Measurements from ENCODE around the gene IWS1.
"Not testable (repeated sequence)": the region's sequence is repeated elsewhere in the genome, so short reads cannot be mapped to it uniquely, and the experiment has no call there.

Gene IWS1

GRCh38 chr2:127545796-127546195, 19.5 kb upstream of the IWS1 start:
- peaks cover 11% of the 10 kb centered on the region for H3K27me3 Mint-ChIP-seq
- no peak for ATAC-seq
- no peaks in the 10 kb centered on the region for H3K9me3 Mint-ChIP-seq
- H3K27ac Mint-ChIP-seq: no peak overlapping the region
- no peak overlapping the region for H3K4me3 Mint-ChIP-seq
- no peaks in the 10 kb centered on the region for H3K36me3 Mint-ChIP-seq (ENCODE audit: low read depth)
- DNase-seq: no peak
- H3K4me1 Mint-ChIP-seq: no peaks in the 10 kb centered on the region

DNA sequence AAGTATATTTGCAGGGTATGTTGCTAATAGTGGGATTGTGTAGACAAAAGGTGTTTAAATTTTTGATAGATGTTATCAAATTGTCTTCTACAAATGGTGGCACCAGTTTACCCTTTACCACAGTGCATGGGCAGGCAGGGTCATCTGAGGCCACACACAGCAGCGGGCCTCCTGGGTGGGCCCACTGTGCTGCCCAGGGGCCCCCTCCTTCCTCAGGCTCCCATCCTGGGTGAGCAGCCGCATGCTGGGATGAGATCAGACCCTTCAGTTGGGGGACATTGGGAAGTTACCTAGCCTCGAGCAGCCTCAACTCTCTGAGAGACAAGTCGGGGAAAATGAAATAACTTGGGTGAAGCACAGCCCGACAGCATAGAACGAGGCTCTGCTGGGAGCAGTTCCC, 18.9 kb upstream of the IWS1 start:
- Mint-ChIP-seq H3K27ac (no peak overlapping the region), H3K4me1 (no peaks in the 10 kb centered on the region), H3K27me3 (peaks cover 11% of the 10 kb centered on the region), H3K4me3 (no peak overlapping the region), H3K36me3 (ENCODE audit: low read depth) (no peaks in the 10 kb centered on the region), H3K9me3 (no peaks in the 10 kb centered on the region)
- ATAC-seq (no peak), DNase-seq (no peak)

- H3K9me3 Mint-ChIP-seq; H3K4me1 Mint-ChIP-seq; H3K4me3 Mint-ChIP-seq; H3K27ac Mint-ChIP-seq; ATAC-seq; DNase-seq; H3K36me3 Mint-ChIP-seq (ENCODE audit: low read depth): not testable (repeated sequence)
- H3K27me3 Mint-ChIP-seq: peaks cover 11% of the 10 kb centered on the region
These were observed 16.8 kb upstream of the IWS1 start for GRCh38 chr2:127543013-127543501.

GRCh38 chr2:127542231-127542630, 15.9 kb upstream of the IWS1 start:
- ATAC-seq: no peak

GRCh38 chr2:127541809-127542208, 15.5 kb upstream of the IWS1 start:
- Mint-ChIP-seq H3K9me3 (no peaks in the 10 kb centered on the region), H3K4me3 (no peak overlapping the region), H3K4me1 (no peaks in the 10 kb centered on the region), H3K27ac (no peak overlapping the region), H3K36me3 (ENCODE audit: low read depth) (no peaks in the 10 kb centered on the region), H3K27me3 (peaks cover 9% of the 10 kb centered on the region)
- no peak for DNase-seq
- no peak for ATAC-seq

More at GRCh38 chr2:127542231-127542630, 15.9 kb upstream of the IWS1 start:
- Mint-ChIP-seq H3K36me3 (ENCODE audit: low read depth) (no peaks in the 10 kb centered on the region), H3K27ac (no peak overlapping the region), H3K4me3 (no peak overlapping the region), H3K27me3 (peaks cover 12% of the 10 kb centered on the region), H3K9me3 (no peaks in the 10 kb centered on the region), H3K4me1 (no peaks in the 10 kb centered on the region)
- no peak for DNase-seq

DNA sequence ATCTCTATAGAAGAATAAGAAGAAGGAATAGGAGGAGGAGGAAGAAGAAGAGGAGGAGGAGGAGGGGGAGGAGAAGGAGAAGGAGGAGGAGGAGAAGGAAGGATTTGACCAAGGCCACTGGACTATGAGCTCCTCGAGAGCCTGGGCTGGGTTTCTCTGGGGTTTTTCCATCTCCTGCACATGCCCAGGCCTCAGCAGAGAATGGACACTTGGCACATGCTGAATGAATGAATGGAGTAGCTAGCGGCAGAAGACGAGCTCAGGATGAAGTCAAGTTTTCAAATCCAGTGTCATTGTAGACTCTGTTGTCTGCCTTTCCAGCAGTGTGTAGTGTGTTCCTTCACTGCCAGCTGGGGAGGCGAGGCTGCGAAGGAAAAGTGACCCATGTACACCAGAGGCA, 11.4 kb upstream of the IWS1 start:
- Mint-ChIP-seq H3K27ac (no peak overlapping the region), H3K36me3 (ENCODE audit: low read depth) (no peaks in the 10 kb centered on the region), H3K4me3 (no peak overlapping the region)

GRCh38 chr2:127536707-127537541, 10.6 kb upstream of the IWS1 start:
- H3K4me3 Mint-ChIP-seq: no peak overlapping the region
- H3K27me3 Mint-ChIP-seq: peaks cover 7% of the 10 kb centered on the region
- H3K4me1 Mint-ChIP-seq: no peaks in the 10 kb centered on the region
- no peaks in the 10 kb centered on the region for H3K36me3 Mint-ChIP-seq (ENCODE audit: low read depth)
- no peak overlapping the region for H3K27ac Mint-ChIP-seq
- ATAC-seq: no peak
- no peaks in the 10 kb centered on the region for H3K9me3 Mint-ChIP-seq
- DNase-seq: no peak

More for the DNA sequence above, 11.4 kb upstream of the IWS1 start:
- Mint-ChIP-seq H3K4me1 (no peaks in the 10 kb centered on the region), H3K9me3 (no peaks in the 10 kb centered on the region), H3K27me3 (peaks cover 7% of the 10 kb centered on the region)
- ATAC-seq (no peak), DNase-seq (no peak)

GRCh38 chr2:127535918-127536317, 9.6 kb upstream of the IWS1 start:
- H3K9me3 Mint-ChIP-seq: no peaks in the 10 kb centered on the region
- no peak for DNase-seq
- no peak overlapping the region for H3K4me3 Mint-ChIP-seq
- H3K36me3 Mint-ChIP-seq (ENCODE audit: low read depth): no peaks in the 10 kb centered on the region
- peaks cover 7% of the 10 kb centered on the region for H3K27me3 Mint-ChIP-seq
- no peak for ATAC-seq
- no peak overlapping the region for H3K27ac Mint-ChIP-seq
- H3K4me1 Mint-ChIP-seq: no peaks in the 10 kb centered on the region

DNA sequence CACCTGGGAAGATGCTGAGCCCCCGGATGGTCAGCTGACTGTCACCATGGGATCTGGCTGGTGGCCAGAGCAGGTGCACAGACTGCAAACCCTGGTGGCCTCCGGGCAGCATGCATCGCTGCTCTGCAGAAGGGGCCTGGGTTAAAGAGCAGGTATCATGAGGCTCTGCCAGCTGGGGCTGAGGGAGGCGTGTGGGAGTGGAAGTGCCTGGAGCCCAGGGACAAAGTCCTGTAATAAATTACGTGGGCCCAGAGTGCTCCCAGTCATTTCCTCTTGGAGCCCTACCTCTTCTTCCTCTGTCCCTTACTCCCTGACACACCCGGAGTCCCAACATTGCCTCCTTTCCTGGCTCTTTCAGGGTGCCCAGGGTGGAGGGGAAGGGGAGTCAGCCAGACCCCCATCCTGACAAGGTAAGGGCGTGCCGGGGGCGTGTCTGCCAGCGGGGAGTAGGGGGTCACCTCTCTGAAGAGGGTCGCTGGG, 9.2 kb upstream of the IWS1 start, which contains the start of gene MYO7B:
TSS of gene MYO7B (plus strand) at position 262 of the 480 bp plus-strand sequence. CDS start 24,040 bp downstream, outside the sequence.
- Mint-ChIP-seq H3K9me3 (no peaks in the 10 kb centered on the region), H3K27me3 (peaks cover 7% of the 10 kb centered on the region), H3K27ac (no peak within 1 kb of the TSS), H3K4me1 (no peaks in the 10 kb centered on the region), H3K4me3 (no peak within 1 kb of the TSS), H3K36me3 (ENCODE audit: low read depth) (no peaks in the 10 kb centered on the region)
- DNase-seq (no peak), ATAC-seq (no peak)

- no peaks in the 10 kb centered on the region for H3K36me3 Mint-ChIP-seq (ENCODE audit: low read depth)
- H3K9me3 Mint-ChIP-seq: no peaks in the 10 kb centered on the region
- H3K4me1 Mint-ChIP-seq: peaks cover 2% of the 10 kb centered on the region
- DNase-seq (no peak), ATAC-seq (no peak)
- H3K27me3 Mint-ChIP-seq: no peaks in the 10 kb centered on the region
- H3K27ac Mint-ChIP-seq: no peak overlapping the region
- no peak overlapping the region for H3K4me3 Mint-ChIP-seq
These were observed 6.0 kb upstream of the IWS1 start for GRCh38 chr2:127532296-127532695.

DNA sequence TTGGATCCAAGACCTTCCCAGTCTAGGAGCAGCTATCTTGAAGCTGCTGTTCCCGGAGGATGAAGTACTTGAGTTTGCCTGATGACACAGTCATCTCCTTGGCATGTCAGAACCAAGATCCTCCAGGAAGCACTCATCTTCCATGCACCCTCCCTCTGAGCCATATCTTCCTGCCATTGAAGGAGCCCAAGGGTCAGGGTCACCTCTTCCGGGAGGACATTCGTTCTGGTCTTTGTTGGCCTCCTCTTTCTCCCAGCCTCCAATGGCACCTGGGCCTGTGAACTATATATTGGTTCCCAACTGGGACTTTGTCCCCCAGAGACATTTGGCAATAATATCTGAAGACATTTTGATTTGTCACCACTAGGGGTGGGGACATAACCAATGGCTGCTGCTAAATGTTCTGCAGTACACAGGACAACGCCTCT, 4.9 kb upstream of the IWS1 start:
- peaks cover 11% of the 10 kb centered on the region for H3K4me1 Mint-ChIP-seq
- H3K27me3 Mint-ChIP-seq: no peaks in the 10 kb centered on the region
- no peaks in the 10 kb centered on the region for H3K9me3 Mint-ChIP-seq
- no peak overlapping the region for H3K4me3 Mint-ChIP-seq
- DNase-seq (no peak), ATAC-seq (no peak)
- no peaks in the 10 kb centered on the region for H3K36me3 Mint-ChIP-seq (ENCODE audit: low read depth)
- H3K27ac Mint-ChIP-seq: no peak overlapping the region

- Mint-ChIP-seq H3K36me3 (ENCODE audit: low read depth) (peaks cover 3% of the 10 kb centered on the region), H3K27ac (no peak overlapping the region), H3K27me3 (no peaks in the 10 kb centered on the region), H3K4me1 (peaks cover 14% of the 10 kb centered on the region), H3K4me3 (no peak overlapping the region), H3K9me3 (no peaks in the 10 kb centered on the region)
- DNase-seq: no peak
- no peak for ATAC-seq
These were observed 4.2 kb upstream of the IWS1 start for GRCh38 chr2:127530245-127531140.

GRCh38 chr2:127529416-127529815, 3.1 kb upstream of the IWS1 start:
- not testable (repeated sequence) for ATAC-seq; H3K27me3 Mint-ChIP-seq; DNase-seq; H3K27ac Mint-ChIP-seq; H3K36me3 Mint-ChIP-seq (ENCODE audit: low read depth); H3K9me3 Mint-ChIP-seq; H3K4me3 Mint-ChIP-seq
- peaks cover 20% of the 10 kb centered on the region for H3K4me1 Mint-ChIP-seq

- no peaks in the 10 kb centered on the region for H3K27me3 Mint-ChIP-seq
- H3K4me1 Mint-ChIP-seq: peaks cover 27% of the 10 kb centered on the region
- H3K4me3 Mint-ChIP-seq: no peak overlapping the region
- DNase-seq: no peak
- no peaks in the 10 kb centered on the region for H3K9me3 Mint-ChIP-seq
- H3K36me3 Mint-ChIP-seq (ENCODE audit: low read depth): peaks cover 10% of the 10 kb centered on the region
- H3K27ac Mint-ChIP-seq: no peak overlapping the region
- ATAC-seq: no peak
These were observed 2.2 kb upstream of the IWS1 start for GRCh38 chr2:127528487-127528886.

Data from activated naive CD8-positive, alpha-beta T cell treated with anti-CD3 and anti-CD28 coated beads, Interleukin-2, amount 50 U/mL, for 24 hours (primary cell).